H1 (cell line): ENCODE measurements around the gene SH3RF3. TPM values are rescaled to one million over a fixed set of nuclear protein-coding genes. Genes with fewer than 3 reads are reported as not detected.

ENCODE experiments used
- CBX8 ChIP-seq: fragments of 300-800, 300-1000 bp; sonication (generic); IDR thresholded peaks from 2 replicates; pipeline ENCODE4 v1.7.1; 2016; ENCODE audit warnings: low read depth, low read length, borderline replicate concordance
- HDAC6 ChIP-seq: IDR thresholded peaks from one replicate; pipeline ENCODE4 v1.7.1; 2012; ENCODE audit warnings: low read depth, mild to moderate bottlenecking, inconsistent platforms, low read length, moderate library complexity
- MAFK ChIP-seq: IDR thresholded peaks from 2 replicates; pipeline ENCODE4 v1.6.1; 2012; ENCODE audit warnings: low read depth, mild to moderate bottlenecking, improper control_type of control experiment, low read length
- polyA plus RNA-seq, 7 experiments: library from polyadenylated mRNA; depleted of rRNA in 3 of 7; stranded (reverse) in 5 of 7; unstranded in 2 of 7; fragments of >200 nt in 5 of 7; fragments of 200-250 nt in 2 of 7; gene quantifications; 1 replicate in 5 of 7; 2 replicates in 1 of 7; 4 replicates in 1 of 7; pipeline versions ENCODE4 v1.2.1 to v1.2.3, GENCODE V29; 2011 to 2013; ENCODE audit warnings: missing spikeins in 2 of 7, mixed read lengths in 2 of 7
- total RNA-seq: library from RNA; stranded (reverse); fragmentation: NEBNext Ultra II Directional; extraction: Animal tissue kit (Norgen Biotek cat#: 25700); gene quantifications from 2 replicates; pipeline ENCODE4 v1.2.1, GENCODE V29; 2021
- TF ChIP-seq, protein P1 (sequence below): IDR thresholded peaks from 2 replicates; pipeline ENCODE4 v1.6.1; 2012; ENCODE audit warnings: inconsistent platforms

SH3RF3 gene
- total and polyA plus RNA-seq, 2 of the 8 experiments (the other 6 are each of a cell fraction or from before 2014, with no cell fraction given): 0.11 to 0.65 TPM

DNA sequence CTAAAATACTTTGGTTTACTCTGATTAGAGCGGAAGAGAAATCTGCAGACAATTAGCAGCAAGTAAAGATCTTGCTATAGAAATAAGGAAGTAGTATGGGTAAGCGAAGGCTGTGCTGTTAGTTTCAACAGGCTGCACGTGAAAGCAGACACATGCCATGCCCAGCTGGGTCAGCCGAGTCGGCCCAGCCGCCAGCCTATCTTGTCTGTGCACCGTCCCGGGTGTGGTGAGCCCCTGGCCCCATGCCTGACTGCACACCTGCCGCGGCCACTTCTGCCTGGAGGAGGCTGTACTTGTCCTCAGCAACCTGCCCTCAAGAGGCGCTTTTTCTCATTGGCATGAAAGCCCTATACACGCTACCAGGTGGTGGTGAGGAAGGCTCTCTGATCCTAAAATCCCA lies 299.3 kb downstream of the SH3RF3 start (continued):
- TF ChIP-seq CBX8 (no peak), MAFK (no peak), HDAC6 (no peak)
- TF ChIP-seq, protein P1, sequence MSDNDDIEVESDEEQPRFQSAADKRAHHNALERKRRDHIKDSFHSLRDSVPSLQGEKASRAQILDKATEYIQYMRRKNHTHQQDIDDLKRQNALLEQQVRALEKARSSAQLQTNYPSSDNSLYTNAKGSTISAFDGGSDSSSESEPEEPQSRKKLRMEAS: no peak
- TF ChIP-seq, all 59 proteins: peak for 0
